ENCODE data around the gene G6PC2. TPM values are rescaled to one million over a fixed set of nuclear protein-coding genes. Genes with fewer than 3 reads are reported as not detected.
"Not testable (repeated sequence)": the region's sequence is repeated elsewhere in the genome, so short reads cannot be mapped to it uniquely, and the experiment has no call there.

G6PC2 gene
- polyA plus RNA-seq, 3 donors: 0.05 TPM; not detected in 2

- no peak for DNase-seq (ENCODE audit: extremely low read depth in 1 of 11, low read depth in 9 of 11, low spot score in 4 of 11)
These were observed 4.3 kb upstream of the G6PC2 start for GRCh38 chr2:168896783-168897182.

GRCh38 chr2:168897449-168897848 is 3.6 kb upstream of the G6PC2 start:
- DNase-seq (ENCODE audit: extremely low read depth in 1 of 11, low read depth in 9 of 11, low spot score in 4 of 11): no peak

- no peak for DNase-seq (ENCODE audit: extremely low read depth in 1 of 11, low read depth in 9 of 11, low spot score in 4 of 11)
These were observed 2.8 kb downstream of the G6PC2 start for GRCh38 chr2:168903888-168904287.

- no peak for DNase-seq (ENCODE audit: extremely low read depth in 1 of 11, low read depth in 9 of 11, low spot score in 4 of 11)
These were observed 3.3 kb downstream of the G6PC2 start for GRCh38 chr2:168904358-168904757.

- DNase-seq (ENCODE audit: extremely low read depth in 1 of 11, low read depth in 9 of 11, low spot score in 4 of 11): no peak
These were observed 7.0 kb downstream of the G6PC2 start for GRCh38 chr2:168907940-168908662.

- no peak for DNase-seq (ENCODE audit: extremely low read depth in 1 of 11, low read depth in 9 of 11, low spot score in 4 of 11)
These were observed 9.2 kb downstream of the G6PC2 start for GRCh38 chr2:168910330-168910729.

GRCh38 chr2:168912466-168912865 is 11.4 kb downstream of the G6PC2 start:
- DNase-seq (ENCODE audit: extremely low read depth in 1 of 11, low read depth in 9 of 11, low spot score in 4 of 11): no peak

- no peak for DNase-seq (ENCODE audit: extremely low read depth in 1 of 11, low read depth in 9 of 11, low spot score in 4 of 11)
These were observed 11.8 kb downstream of the G6PC2 start for GRCh38 chr2:168912901-168913369.

GRCh38 chr2:168913495-168913894 is 12.4 kb downstream of the G6PC2 start:
- DNase-seq (ENCODE audit: extremely low read depth in 1 of 11, low read depth in 9 of 11, low spot score in 4 of 11): no peak

GRCh38 chr2:168915441-168916330 is 14.6 kb downstream of the G6PC2 start:
- no peak for DNase-seq (ENCODE audit: extremely low read depth in 1 of 11, low read depth in 9 of 11, low spot score in 4 of 11)

GRCh38 chr2:168916331-168916675 is 15.2 kb downstream of the G6PC2 start:
- no peak for DNase-seq (ENCODE audit: extremely low read depth in 1 of 11, low read depth in 9 of 11, low spot score in 4 of 11)

GRCh38 chr2:168920504-168921157 is 19.5 kb downstream of the G6PC2 start:
- peak in 3 of 11 donors; percentile 12 to 20 (median 13) for DNase-seq (ENCODE audit: extremely low read depth in 1 of 11, low read depth in 9 of 11, low spot score in 4 of 11)

- no peak for DNase-seq (ENCODE audit: extremely low read depth in 1 of 11, low read depth in 9 of 11, low spot score in 4 of 11)
These were observed 25.7 kb downstream of the G6PC2 start for GRCh38 chr2:168926621-168927386.

- DNase-seq (ENCODE audit: extremely low read depth in 1 of 11, low read depth in 9 of 11, low spot score in 4 of 11): no peak
These were observed 27.2 kb downstream of the G6PC2 start for GRCh38 chr2:168928113-168928831.

- DNase-seq (ENCODE audit: extremely low read depth in 1 of 11, low read depth in 9 of 11, low spot score in 4 of 11): no peak
These were observed 27.9 kb downstream of the G6PC2 start for GRCh38 chr2:168929031-168929430.

GRCh38 chr2:168930242-168930641 is 29.2 kb downstream of the G6PC2 start:
- no peak for DNase-seq (ENCODE audit: extremely low read depth in 1 of 11, low read depth in 9 of 11, low spot score in 4 of 11)

- not testable (repeated sequence) for DNase-seq (ENCODE audit: extremely low read depth in 1 of 11, low read depth in 9 of 11, low spot score in 4 of 11)
These were observed 31.1 kb downstream of the G6PC2 start for GRCh38 chr2:168932174-168932573.

GRCh38 chr2:168934826-168935225 is 33.7 kb downstream of the G6PC2 start:
- DNase-seq (ENCODE audit: extremely low read depth in 1 of 11, low read depth in 9 of 11, low spot score in 4 of 11): no peak
